GM18870 (cell line): Measurements from ENCODE around the gene CD302.
"Not testable (repeated sequence)": the region's sequence is repeated elsewhere in the genome, so short reads cannot be mapped to it uniquely, and the experiment has no call there.

Source experiments
- ATAC-seq: cut with Tn5 transposase; IDR thresholded peaks from one replicate; pipeline ENCODE4 v1.9.1; 2021; ENCODE audit warnings: moderate library complexity; ENCODE audit not compliant: unreplicated experiment

Gene CD302

DNA sequence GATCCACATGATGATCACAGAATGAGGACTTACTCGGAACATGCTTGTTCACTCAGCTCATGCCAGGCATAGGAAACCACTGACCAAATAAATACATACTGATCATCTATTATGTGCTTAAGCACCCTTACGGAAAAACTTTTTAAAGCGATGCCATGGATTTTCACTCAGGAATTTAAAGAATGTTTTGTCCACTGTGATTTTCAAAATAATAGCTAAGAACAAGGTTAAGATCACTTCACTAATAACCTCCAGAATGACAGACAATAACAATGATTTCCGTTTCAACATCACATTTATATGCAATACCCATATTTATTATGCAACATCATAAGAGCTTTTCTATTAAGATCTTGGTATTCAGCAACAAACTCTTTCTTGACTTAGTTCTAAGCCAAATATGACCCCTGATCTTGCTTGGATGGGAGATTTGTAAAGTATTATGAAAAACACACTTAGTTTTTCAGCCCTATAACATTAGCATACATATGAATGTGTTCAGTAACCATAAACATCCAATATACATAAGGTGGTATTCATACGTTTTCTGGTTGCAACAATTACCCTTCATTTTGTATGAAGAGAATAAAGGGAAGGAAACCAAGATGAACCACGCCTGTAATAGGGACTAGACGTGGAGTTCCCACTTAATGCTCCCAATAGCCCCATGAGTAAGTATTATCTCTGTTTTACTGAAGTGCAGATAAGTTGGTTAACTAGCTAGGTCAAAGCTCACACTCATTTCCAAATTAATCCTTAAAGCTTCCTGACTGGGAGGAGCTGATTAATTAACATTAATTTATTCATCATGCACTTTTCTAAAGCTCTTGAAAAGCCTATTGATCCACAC lies 1.9 kb downstream of the CD302 start:
- ATAC-seq = no peak

DNA sequence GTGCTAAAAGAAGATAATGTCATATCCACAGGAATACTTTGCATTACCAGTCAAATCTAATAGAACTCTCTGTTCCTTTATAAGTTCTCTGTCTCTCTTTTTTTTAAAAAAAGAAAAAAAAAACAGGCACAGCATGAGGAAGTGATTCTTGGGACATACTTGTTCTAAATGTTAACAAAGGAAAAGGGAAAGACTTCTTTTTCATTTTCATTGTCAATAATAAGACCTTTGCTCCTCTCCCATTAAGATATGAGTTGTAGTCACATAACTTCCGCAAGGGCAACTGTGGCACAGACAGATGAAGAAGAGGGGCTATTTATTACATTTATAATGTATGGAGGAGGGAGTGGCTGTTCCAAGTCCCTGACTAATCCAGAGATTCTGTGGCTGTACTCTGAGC lies 4.7 kb downstream of the CD302 start:
- no peak for ATAC-seq

DNA sequence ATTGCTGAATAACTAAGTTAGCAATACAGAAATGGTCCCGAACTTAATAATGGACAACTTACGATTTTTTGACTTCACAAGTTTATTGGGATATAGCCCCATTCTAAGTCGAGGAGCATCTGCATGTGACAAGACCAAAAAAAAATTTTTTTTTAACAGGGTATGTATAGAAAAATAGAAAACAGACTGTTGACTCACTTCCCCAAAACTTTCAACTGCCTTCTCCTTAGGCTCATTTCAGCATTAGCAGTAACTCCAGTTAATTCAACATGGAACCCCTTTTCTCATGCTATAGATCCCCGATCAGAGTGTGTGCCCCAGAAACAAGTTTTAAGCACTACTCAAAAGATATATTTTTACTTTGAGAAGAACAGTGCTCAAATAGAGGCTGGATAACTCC lies 5.4 kb downstream of the CD302 start:
- ATAC-seq = no peak

DNA sequence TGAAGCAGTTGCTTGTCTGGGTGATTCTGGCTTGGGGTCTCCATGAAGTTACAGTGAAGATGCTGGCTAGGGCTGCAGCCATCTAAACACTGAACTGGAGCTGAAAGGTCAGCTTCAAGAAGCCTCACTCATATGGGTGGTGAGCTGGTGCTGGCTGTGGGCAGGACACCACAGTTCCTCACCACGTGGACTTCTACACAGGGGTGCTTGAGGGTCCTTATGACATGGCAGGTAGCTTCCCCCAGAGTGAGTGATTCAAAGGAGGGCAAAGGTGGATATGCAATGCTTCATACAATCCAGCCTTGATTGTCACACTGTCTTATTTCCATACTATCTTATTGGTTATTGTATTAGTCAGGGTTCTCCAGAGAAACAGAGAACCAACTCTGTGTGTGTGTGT lies 6.0 kb downstream of the CD302 start:
- ATAC-seq = no peak

DNA sequence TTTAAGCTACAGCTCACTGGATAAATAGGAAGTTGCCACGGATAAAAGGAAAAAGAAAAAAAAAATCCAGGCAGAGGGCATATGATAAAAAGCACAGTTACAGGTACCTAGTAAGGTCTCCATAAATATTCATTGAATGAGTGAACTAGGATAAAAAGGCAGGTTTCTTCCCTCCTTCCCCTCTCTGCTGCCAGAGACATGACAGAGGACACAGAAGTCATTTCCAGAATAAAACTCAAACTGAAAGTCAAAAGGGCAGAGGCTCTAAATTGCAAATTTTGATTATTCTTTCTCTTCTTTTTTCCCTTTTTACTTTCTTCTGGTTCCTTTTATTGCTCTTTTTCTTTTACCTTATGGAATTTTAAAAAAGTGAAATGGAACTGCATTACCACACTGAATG lies 7.7 kb downstream of the CD302 start:
- no peak for ATAC-seq

DNA sequence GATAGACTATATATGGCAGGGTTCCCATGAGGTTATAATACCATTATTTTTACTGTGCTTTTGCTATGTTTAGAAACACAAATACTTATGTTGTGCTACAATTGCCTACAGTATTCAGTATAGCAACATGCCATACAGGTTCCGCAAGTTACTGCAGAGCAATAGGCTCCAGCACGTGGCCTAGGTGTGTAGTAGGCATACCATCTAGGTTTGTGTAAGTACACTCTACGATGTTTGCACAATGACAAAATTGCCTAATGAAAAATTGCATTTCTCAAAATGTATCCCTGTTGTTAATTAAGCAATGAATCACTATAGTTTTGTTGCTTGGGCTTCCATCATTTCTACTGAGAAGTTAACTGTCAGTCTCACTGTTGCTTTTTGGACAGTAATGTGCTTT lies 9.8 kb downstream of the CD302 start:
- ATAC-seq = no peak

DNA sequence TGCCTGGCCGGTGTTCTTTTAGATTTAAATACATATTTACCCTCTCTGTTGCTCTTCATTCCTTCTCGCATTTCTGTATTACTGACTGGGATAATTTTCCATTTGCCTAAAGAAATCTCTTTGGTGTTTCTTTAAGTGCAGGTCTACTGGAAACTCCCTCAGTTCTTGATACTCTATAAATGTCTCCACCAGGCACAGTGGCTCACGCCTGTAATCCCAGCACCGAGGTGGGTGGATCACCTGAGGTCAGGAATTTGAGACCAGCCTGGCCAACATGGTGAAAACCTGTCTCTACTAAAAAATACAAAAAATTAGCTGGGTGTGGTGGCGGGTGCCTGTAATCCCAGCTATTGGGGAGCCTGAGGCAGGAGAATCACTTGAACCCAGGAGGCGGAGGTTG lies 10.4 kb downstream of the CD302 start:
- ATAC-seq = not testable (repeated sequence)

DNA sequence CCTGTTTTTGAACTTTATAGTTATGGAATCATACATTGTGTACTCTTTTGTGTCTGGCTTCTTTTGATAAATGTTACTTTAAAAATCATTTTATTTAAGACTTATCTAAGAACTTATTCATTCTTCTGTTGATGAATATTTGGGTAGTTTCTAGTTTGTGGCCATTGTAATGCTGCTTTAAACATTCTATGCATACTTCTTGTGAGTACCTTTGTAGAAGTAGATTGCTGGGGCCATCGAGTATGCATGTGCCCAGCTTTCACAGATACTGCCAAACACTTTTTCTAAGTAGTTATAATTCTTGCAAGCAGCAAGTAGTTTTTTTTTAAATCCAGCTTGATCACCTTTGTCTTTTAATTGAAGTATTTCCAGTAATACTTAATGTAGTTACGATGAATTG lies 11.1 kb downstream of the CD302 start:
- ATAC-seq = no peak

DNA sequence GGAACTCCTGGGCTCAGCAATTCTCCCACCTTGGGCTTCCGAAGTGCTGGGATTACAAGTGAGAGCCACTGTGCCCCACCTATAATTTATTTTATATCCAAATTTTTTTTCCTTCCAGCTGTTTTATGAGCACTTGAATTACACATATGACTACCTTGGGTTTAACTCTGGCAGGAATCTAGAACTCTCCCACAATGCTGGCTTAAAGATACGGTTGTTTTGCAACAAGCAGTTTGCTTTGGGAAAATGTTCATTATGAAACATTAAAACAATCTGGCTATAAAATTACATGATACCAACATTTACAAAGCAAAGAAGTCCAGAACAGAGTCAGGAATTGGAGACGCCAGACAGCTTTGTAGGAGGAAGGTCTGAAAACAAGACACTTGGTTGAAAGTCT lies 12.8 kb downstream of the CD302 start:
- no peak for ATAC-seq

DNA sequence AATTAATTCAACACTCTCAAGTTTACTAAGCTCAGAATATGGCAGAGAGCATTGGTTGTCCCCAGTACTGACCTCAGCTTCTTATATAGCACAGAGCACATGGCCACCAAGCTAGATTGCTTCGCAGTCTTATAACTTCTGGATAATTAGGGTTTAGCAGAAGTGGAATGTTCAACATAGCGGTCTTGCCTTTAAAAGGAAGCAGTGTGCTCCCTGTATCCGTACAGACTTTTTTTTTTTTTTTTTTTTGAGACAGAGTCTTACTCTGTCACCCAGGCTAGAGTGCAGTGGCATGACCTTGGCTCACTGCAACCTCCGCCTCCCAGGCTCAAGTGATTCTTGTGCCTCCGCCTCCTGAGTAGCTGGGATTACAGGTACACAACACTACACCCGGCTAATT lies 13.3 kb downstream of the CD302 start:
- ATAC-seq = not testable (repeated sequence)

DNA sequence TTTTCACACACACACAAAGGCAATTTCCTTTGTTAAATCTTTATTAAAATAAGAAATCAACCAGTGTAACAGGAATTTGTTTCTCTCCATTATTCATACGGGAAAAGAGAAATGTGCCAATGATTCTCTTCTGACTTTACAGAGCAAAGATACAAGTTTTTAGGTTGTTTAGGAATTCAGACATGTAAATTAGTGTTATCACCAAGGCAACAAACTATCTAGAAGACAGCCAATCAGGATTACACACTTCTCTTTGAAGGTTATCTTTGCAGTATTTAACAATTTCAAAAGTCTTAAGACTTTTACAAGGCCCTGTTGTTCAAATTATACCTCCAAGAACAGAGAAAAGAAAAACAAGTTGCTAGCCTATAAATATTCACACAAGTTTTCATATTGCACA lies 14.5 kb downstream of the CD302 start:
- ATAC-seq = no peak

DNA sequence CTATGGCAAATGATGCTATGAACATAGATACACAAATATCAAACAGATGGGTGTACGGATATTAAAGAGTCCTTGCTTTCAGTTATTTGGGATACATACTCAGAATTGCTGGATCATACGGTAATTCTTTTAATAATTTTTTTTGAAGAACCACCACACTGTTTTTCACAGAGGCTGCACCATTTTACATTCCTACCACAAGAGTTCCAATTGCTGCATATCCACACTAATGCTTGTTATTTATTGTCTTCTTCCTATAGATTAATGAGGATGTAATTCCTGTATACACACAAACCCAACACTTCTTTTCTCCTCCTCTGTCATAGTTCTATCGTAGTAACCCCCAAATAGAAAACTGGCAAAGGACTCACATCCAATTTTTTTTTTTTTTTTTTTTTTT lies 21.7 kb downstream of the CD302 start:
- ATAC-seq = no peak

DNA sequence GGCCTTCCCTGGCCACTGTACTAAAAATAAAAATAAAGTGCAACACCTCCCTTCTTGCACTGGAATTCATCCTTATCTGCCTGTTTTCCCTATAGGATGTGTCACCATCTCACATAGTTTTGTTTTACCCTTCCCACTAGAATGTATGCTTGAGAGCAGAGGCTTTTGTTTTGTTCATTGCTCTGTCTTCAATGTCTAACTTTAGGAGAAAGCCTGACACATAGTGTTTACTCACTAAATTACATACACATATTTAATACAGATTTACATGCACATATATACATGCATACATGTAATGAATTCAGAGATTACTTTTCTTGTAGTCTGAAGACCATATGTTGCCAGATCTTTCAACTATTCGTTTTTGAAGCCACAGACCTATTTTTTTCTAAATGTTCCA lies 23.0 kb downstream of the CD302 start:
- ATAC-seq = no peak

DNA sequence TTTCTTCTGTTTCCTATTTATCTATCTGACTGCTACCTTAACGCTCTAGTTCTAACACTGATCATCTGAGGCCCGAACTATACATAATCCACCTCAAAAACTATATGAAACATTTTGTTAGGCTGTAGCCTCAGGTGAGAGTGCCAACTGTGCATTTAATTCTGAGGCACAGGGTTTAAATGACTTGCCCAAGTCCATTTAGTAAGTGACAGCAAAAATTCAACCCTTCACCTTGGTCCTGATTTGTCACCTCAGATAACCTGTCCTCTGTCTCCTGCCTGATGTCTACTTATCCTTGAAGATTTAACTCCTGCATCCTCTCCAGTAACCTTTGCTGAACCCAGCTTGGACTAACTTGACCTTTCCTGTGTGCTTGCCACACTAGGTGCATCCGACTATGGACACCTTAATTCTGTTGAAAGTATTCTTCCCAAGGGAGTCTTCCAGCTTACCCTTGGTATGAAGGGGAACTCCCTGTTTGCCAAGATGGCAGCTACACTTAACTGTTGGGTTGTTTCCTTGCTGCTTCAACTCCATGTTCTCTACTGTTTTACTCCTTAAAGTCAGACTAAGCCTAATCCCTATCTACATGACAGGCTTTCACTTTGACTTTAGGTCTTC lies 23.5 kb downstream of the CD302 start:
- ATAC-seq = no peak

DNA sequence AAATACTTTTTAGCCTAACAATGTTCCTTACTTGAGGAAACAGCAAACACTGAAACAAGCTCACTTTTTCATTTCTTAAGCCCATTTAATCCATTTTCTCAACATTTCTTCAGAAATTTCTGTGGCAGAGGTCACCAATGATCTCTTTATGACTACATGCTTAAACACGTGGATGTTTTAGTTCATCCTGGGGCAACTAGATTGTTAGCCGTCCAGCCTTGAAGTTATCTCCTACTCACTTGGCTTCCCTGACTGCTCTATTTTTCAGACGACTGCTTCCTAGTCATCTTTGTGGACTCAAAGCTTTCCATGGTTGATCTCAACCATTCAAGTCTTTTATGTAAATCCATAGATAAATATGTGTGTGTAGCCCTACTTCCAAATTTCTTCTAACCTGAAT lies 24.1 kb downstream of the CD302 start:
- ATAC-seq = no peak

DNA sequence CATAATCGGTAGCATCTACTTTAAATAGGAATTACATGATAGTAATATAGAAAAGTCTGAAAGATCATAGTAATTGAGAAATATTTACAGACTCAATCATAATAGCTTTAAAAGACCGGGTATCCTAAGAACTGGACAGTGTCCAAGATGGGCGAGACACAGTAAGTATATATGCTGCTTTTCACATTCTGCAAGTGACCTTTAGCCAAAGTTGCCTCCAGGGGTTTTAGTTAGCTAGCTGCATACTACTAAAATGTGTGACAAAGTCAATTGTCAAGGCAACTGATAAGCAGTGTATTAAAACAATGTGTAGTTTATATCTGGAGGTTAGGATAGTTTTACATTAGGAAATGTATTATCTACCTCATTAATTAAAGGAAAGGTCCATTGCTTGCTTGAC lies 24.6 kb downstream of the CD302 start:
- ATAC-seq = no peak

DNA sequence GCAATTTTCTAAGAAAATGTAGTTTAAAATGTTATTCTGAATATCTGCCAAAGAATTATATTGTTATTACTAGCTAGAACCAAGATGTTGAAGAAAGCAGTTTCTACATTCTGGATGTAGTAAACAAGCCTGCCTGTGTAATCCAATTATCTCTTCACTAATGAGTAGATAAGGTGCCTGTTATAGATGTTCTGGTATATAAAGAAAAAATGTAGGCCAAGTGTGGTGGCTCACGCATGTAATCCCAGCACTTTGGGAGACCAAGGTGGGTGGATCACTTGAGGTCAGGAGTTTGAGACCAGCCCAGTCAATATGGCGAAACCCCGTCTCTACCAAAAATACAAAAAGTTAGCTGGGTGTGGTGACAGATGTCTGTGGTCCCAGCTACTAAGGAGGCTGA lies 28.9 kb downstream of the CD302 start:
- no peak for ATAC-seq

DNA sequence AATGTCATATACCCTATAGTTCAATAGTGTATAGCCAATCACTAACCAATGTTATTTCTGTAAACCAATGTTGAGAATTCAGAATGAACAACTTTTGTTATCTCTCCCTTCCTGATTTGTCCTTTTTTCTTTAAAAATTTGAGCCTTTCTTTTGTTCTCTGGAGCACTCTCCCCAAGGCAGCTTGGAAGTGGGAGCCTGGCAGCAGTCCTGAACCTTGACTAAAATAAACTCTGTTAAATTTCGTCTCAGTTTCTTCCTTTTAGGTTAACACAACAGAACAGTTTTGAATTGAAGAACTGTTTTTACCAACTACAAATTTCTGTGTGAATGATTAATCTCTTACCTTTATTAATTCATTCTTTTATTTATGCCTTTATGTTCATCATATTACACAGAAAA lies 35.9 kb downstream of the CD302 start:
- ATAC-seq = no peak

DNA sequence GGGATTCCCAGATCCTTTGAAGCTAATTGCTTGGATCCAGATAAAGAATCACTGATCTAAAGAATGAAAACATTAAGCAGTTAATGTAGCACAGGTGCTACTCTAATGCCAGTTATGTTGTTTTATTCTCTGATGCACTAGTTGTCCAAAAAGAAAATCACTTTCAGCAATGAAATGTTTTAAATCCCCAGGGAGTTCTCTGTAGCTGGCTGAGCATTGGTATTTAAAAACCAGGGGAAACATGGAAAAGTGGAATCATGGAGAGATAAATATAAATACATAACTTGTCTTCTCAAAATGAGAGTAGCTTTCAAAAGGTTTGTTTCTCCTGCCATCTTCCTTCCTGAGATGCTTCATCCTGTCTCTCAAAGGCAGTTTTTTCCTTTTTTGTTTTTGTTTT lies 37.7 kb downstream of the CD302 start:
- no peak for ATAC-seq

DNA sequence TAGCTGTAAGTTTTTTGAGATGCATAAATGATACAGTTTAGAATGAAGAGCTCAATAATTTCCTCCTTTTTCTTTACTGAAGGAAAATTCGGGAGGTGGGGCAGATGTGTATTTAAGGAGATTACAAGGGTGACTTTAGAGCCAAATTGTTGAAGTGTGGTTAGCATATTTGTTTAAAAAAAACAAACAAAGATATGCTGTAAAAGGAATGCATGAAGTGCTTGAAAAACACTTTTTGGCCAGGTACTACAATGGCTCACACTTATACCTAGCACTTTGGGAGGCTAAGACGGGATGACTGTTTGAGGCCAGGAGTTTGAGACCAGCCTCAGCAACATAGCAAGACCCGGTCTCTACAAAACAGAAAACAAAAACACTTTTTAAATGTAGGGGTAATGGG lies 38.4 kb downstream of the CD302 start:
- no peak for ATAC-seq

DNA sequence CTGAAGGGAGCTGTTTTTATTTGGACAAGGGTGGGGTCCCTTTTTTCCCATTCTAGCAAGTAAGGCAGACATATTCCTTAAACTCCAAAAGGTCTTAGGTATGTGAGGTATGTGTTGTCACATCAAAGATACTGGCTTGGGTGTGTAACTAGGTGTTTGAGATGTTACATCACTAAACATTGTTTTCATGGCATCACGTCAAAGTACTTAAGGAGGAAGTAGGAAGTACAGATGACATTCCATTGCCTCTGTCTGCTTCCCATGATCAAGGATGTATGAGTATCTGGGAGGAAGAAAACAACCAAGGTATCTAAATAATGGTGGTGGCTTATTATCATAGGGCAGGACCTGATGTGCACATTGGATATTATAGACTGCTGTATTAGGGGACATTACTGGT lies 39.3 kb downstream of the CD302 start:
- ATAC-seq = no peak

DNA sequence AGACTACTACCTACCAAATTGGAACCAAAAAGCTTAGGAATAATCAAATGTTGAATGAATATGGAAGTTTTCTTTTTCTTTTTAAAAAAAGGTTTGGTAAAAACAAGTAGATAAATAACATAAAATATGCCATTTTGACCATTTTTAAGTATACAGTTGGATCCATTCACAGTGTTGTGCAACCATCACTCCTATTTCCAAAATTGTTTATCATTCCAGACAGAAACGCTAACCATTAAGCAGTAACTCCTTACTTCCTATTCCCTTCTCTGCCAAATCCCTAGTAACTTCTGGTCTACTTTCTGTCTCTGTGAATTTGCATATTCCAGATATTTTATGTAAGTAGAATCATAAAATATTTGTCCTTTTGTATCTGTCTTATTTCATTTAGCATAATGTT lies 39.8 kb downstream of the CD302 start:
- no peak for ATAC-seq

DNA sequence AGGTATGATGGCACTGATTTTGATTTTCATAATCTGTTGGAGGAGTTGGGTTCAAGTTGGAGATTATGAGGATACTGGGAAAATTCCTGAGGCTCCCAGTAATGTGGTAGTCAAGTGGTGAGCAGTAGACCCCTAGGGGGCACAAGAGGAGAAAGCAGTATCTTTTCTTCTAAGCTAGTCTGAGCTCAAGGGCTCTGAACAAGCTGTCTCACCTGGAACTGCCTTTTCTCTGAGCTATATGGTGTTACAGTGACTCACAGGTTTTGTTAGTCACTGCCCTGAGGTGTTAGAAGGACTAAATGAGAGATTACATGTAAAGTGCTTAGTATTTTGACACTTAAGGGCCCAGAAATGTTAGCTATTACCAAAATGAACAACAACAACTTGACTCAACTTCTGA lies 42.2 kb downstream of the CD302 start:
- ATAC-seq = no peak
